ENCODE data around the gene ATP5PD.

The ATP5PD gene

DNA sequence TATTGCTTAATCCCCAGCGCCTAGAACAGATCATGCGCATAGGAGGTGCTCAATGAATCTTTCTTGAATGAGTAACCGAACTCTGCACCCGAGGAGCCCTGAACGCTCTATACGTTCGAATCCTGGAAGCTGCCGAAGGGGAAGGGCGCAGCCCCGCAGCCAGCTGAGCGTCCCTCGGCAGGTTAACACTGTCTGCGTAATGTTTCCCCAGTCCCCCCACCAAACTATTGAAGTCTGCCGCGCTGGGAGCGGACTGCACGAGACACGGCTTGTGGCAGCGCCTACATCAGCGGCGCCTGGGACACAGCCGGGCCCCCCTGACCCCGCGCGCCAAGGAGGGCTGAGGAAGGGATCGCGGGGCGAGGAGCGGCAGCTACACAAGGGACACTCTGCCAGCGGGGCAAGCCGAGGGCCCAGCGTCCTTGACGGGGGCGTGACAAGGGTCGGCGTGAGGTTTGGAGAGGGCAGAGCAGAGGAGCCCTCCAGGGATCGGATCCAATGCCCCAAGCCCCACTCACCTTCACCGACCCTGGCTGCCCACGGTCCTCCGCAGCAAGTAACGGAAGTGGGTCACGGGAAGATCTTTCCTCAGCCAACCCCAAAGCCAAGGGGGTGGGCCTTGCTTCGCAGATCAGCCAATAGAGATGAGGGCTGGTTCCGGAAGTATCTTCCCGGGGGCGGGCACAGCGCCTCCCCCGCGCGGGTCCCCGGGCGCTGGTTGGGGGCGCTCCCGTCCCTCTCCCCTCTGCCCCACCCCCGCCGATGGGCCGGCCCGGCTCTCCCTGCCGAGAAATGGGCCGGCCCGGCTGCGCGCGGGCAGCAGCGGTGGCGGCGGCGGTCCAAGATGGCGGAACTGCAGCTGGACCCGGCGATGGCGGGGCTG lies at the start of gene ATP5PD, which contains the start of gene KCTD2:
ATP5PD (minus strand) TSS at position 563 of the 883 bp plus-strand sequence. CDS start 4,319 bp downstream, outside the sequence.
KCTD2 (plus strand) TSS at position 819 of the 883 bp plus-strand sequence; CDS start at position 845, 26 bp downstream.
- DNase-seq (ENCODE audit: low read depth in 2 of 2): peak; percentile 92 to 97

GRCh38 chr17:75096082-75096625 lies 49.4 kb upstream of the ATP5PD start:
- DNase-seq (ENCODE audit: low read depth in 2 of 2): no peak

DNA sequence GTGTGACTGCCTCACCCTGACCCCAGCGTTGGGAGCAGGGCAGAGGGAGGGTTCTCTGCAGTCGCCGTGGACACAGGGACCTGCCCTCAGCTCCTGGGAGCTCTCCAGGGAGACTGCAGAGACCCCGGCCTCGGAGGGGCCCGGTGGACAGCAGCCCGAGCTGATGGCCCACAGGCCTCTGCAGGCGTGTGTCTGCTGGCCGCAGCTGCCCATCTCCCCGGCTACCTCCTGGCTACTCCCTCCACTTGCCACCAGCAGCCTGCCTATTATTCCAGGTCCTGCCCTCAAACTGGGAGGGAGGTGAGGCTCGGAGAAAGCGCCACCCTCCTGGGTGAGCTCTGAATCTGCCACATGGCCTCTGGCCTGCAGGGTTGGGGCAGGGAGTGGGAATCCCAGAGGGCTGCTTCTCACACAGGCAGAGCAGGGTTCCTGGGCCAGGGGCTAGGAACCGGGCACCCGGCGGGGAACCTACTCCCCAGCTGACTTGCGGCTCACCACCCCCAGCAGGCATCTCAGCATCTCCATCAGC lies 48.2 kb upstream of the ATP5PD start:
- DNase-seq (ENCODE audit: low read depth in 2 of 2): no peak

DNA sequence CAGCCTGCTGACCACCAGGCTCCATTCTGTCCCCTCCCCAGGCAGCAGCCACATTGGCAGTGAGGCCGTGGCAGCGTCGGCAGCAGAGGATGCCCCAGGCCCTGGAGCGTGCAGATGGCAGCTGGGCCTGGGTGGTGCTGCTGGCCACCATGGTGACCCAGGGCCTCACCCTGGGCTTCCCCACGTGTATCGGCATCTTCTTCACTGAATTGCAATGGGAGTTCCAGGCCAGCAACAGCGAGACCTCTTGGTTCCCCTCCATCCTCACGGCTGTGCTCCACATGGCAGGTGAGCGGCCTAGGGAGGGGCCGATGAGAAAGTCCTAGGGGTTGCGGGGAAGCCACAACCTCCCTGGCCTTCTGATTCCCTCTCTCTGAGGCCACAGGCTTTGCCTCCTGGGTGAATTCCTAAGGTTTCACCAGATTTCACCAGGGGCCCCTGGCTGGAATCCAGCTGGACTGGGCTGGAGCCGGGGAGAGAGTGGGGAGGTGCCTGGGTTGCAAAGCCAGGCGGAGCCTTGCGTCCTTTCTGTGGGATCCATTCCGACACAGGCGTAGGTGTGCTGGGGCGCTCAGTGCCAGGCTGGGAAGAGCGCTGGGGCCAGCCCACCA lies 46.9 kb upstream of the ATP5PD start:
- no peak for DNase-seq (ENCODE audit: low read depth in 2 of 2)

DNA sequence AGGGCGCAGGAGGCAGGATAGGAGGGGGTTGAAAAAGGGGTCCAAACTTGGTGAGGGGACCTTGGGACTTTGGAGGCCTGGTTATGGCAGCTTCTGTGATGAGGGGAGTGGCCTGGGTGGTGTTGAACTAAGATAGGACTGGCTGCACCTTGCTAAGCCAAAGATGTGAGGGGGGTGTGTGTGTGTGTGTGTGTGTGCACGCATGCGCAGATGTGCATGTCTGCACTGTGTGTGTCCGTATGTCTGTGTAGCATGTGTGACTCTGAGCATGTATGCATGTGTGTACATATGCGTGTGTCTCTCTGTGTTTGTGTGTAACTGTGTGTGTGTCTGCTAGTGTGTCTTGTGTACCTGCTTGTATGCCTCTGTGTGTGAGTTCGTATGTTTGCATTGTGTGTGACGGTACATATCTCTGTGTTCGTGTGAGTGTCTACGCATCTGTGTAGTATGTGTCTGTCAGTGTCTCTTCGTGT lies 45.1 kb upstream of the ATP5PD start:
- no peak for DNase-seq (ENCODE audit: low read depth in 2 of 2)

DNA sequence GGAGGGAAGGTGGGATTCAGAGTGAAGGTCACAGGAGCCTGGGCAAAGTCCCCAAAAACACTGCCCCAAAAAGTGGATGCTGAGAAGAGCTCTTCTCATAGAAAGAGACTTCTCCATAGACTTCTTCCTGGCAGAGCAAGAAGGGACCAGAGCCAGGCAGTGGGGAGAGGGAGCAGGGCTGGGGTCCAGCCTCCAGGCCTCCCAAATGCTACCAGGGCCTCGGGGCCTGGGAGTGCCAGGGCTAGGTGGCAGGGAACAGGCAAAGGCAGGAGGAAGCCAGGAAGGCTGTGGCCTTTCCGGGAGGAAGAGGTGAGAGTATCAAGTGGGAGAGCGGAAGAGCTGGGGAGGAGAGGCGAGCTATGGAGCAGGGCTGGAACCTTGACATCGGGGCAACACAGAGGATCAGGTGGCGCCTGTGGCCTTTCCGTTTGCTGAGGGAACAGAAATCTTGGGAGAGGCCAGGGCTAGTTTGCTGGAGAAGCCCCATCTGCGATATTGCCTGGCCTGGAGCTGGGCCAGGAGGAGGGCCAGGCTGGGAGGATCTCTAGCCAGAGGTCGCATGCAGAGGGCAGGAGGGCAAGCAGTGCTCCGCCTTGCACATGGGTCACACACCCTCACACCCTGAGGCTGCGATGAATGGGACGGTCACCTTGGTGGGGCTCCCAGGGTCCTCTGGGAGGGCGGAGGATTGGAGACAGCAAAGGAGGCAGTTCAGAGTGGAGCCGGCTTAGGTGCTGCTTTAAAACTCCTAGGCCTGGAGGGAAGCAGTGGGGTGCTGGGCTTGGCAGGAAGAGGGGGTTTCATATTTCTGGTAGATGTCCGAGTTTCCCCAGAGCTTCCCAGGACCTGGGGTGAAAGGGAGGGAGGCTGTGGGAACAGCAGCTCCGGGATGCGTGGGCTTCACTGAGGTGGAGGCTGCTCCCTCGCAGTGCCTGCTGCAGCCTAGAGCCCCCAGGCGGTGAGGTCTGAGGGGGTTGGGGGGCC lies 44.4 kb upstream of the ATP5PD start:
- no peak for DNase-seq (ENCODE audit: low read depth in 2 of 2)

DNA sequence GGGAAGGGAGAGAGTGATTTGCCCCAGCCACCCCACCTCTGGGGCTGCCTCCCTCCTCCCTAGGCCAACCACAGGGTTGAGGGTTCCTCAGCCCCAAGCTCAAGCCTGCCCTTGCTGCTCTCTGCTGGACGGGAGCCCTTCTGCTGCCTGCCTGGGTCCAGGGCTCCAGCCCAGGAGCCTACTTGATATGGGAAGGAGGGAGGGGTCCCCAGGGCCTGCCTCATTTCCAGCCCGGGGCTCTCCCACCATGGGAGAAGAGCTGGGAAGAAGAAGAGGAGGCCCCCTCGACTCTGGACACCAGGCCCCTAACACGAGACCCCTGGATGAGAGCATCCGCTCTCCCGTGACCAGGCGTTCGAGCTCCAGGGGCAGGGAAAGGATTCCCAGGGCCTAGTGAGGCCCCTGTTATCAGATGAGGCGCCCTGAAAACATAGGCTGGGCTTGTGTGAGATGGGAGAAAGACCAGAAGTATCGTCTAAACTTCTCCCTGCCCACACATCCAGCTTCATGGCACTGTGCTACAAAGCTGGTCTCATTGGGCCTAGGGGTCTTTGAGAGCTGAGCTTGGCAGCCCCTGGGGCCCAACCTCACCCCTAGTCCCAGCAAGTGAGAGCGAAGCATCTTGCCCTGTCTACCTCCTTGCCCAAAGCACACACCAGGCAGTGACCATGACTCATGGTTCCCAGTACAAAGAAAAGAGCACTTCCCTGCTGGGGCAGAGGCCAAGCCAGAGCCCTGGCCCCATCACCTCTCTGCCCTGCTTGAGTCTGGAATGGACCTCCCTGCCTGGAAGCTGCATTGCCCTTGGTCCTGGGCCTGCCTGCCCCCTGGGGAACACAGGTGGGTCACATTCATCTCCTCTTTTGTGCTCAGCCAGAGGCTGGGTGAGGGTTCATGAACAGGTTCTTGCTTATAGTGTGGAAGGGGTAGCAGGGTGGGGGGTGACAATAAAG lies 42.0 kb upstream of the ATP5PD start:
- DNase-seq (ENCODE audit: low read depth in 2 of 2): no peak

- DNase-seq (ENCODE audit: low read depth in 2 of 2): no peak
These were observed 41.0 kb upstream of the ATP5PD start, which contains the start of gene SLC16A5 for GRCh38 chr17:75087558-75088453. Gene SLC16A5, plus strand, starts transcription at chr17:75087954. Its CDS starts 5,683 bp downstream, at chr17:75093637.

DNA sequence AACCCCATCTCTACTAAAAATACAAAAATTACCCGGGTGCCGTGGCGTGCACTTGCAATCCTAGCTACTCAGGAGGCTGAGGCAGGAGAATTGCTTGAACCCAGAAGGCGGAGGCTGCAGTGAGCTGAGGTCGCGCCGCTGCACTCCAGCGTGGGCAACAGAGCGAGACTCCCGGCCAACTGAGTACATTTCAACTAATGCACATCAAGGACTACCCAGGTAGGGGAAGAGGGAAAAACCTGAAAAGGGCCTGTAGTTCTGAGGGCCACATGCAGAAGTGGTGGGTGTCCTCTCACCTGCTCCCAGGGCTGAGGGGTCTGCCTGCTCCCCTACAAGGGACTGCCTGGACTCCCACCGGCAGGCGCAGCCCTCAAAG lies 40.4 kb upstream of the ATP5PD start:
- DNase-seq (ENCODE audit: low read depth in 2 of 2): no peak

GRCh38 chr17:75086496-75087181 lies 39.9 kb upstream of the ATP5PD start:
- no peak for DNase-seq (ENCODE audit: low read depth in 2 of 2)

- DNase-seq (ENCODE audit: low read depth in 2 of 2): no peak
These were observed 37.4 kb upstream of the ATP5PD start for GRCh38 chr17:75084039-75084660.

DNA sequence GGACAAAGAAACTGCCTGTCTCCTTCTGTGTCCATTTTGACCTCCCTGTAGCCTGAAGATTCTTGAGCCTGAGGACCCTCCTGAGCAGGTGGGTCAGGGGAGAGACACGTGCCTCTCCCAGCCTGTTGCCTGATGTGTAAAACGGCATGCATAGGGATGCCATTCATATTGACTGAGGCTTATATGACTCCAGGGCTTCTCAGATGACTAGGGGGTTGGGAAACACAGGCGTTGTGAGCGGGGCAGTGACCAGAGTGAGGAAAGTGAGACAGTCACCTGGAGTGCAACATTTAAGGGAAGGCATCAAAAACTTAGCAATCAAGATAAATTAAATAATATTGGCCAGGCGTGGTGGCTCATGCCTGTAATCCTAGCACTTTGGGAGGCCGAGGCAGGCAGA lies 35.9 kb upstream of the ATP5PD start:
- no peak for DNase-seq (ENCODE audit: low read depth in 2 of 2)

- no peak for DNase-seq (ENCODE audit: low read depth in 2 of 2)
These were observed 35.1 kb upstream of the ATP5PD start for GRCh38 chr17:75081611-75082540.

GRCh38 chr17:75079023-75079373 lies 32.2 kb upstream of the ATP5PD start:
- no peak for DNase-seq (ENCODE audit: low read depth in 2 of 2)

- DNase-seq (ENCODE audit: low read depth in 2 of 2): no peak
These were observed 31.7 kb upstream of the ATP5PD start for GRCh38 chr17:75078284-75079022.
